ENCODE measurements around the gene SPECC1L.

SPECC1L gene

DNA sequence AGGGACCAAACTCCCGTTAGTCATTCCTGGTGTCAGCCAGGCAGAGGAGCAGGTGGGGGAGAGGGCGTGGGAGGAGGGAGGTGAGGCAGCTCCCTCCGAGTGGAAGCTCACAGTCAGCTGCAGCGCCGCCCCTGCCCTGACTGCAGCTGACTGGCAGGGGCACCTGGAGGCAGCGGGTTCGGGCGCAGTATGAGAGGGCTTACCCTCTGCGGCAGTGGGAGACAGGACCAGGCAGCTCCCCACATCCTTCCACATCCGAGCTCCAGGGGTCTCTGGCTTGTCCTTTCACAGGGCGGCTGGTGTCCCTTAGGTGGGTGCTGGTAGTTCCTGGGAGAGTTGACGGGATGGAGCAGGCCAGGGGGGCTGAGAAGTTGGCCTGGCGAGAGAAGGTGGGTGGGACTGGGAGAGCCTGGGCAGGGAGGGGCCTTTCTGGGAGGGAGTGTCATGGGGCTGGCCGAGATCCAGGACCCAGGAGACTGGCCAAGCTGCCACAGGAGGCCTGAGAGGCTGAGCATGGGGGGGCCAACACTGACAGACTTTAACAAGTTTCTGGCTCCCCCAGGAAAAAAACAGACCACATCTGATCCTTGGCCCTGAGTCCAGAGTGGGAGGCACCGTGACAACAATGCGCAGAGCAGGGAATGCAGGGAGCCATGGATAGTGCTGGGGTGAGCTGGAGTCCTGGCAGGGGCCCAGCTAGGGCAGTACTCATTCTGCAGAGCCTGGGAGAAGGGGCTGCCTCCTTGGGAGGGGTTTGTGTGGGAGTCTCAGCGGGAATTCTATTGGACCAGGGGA is 161.6 kb downstream of the SPECC1L start:
- no peak overlapping the region for H3K4me3 ChIP-seq
- H3K27ac ChIP-seq = peak overlapping the region in 11 of 21 experiments; percentile 2 to 86 (median 72)

GRCh38 chr22:24433001-24433827 is 162.6 kb downstream of the SPECC1L start:
- Histone ChIP-seq H3K27ac (peak overlapping the region in 18 of 21 experiments; percentile 11 to 86 (median 62)), H3K4me3 (no peak overlapping the region)

DNA sequence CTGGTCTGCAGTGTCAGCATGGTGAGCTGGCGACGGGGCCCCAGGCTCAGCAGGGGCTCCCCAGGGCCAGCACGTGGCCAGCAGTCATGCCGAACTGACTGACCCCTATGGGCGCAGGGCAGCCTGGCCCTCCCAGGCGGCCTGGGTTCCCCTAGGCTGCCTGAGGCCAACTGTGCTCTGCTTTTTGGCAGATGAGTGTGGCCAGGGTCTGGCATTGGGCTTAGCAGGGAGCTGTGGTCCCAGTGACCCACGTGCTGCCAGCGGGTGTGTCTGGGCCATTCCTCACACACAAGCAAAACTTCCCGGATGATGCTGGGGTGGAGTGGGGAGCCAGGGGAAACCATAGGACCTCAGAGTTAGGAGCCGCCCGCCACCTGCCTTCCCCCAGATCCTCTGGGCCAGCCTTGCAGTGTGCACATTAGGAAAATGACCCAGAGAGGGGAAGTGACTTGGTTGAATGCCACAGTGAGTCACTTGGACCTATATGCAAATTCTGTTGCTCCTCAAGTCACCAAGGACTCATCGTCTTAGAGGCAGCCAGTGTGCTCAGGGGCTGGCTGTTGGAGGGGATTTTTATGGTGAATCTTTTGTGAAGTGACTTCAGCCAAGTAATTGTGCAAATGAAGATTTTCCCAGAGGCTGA is 163.3 kb downstream of the SPECC1L start:
- Histone ChIP-seq H3K27ac (peak overlapping the region in 18 of 21 experiments; percentile 11 to 86 (median 62)), H3K4me3 (no peak overlapping the region)

- Histone ChIP-seq H3K27ac (peak overlapping the region in 18 of 21 experiments; percentile 11 to 86 (median 65)), H3K4me3 (no peak overlapping the region)
Measured at GRCh38 chr22:24434471-24435322, 164.1 kb downstream of the SPECC1L start.

- peak overlapping the region in 16 of 21 experiments; percentile 12 to 86 (median 68) for H3K27ac ChIP-seq
Measured at GRCh38 chr22:24435323-24435645, 164.7 kb downstream of the SPECC1L start.

DNA sequence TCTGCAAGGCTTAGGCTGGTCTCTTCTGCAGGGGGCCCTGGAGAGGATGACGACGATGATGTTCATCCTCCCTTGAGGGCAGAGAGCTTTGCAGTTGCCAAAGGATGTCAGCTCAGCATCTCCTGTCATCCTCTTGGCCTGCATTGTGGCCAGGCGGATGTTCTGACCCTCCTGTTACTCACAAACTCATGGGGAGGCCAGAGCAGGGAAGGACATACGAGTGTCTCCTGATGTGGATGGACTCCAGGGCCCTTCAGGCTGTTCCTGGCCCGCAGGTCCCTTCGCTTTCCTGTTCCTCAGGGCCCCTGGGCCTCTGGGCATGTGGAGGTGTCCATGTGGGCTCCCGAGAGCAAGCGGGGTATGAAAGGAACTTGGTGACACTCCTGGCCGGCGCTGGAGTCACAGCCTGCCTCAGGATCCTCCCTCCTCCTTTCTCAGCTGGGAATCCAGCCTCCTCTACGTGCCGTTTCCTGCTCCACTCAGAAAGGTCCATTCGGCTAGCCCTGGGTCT is 165.3 kb downstream of the SPECC1L start:
- Histone ChIP-seq H3K4me3 (no peak overlapping the region), H3K27ac (peak overlapping the region in 9 of 21 experiments; percentile 0 to 86 (median 29))

More at GRCh38 chr22:24435323-24435645, 164.7 kb downstream of the SPECC1L start:
- no peak overlapping the region for H3K4me3 ChIP-seq

DNA sequence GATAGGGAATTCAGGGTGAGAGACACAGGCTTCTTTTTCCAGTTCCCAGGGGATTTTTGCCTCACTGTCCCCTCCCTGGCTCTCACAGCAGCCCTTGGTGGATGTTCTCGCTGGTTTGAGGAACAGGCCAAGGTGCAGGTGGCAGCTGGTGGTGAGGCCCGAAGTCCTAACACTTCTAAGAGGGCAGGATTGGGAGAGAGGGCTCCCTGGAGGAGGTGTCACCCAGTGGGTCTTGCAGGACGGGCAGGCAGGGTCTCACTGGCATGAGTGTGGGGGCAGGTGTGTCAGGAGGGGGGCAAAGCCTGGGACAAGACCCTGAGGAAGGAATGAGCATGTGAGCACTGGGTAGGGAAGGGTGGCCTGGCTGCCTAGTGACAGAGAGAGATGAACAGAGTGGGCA is 165.9 kb downstream of the SPECC1L start:
- H3K4me3 ChIP-seq = no peak overlapping the region
- peak overlapping the region in 7 of 21 experiments; percentile 0 to 86 (median 26) for H3K27ac ChIP-seq

DNA sequence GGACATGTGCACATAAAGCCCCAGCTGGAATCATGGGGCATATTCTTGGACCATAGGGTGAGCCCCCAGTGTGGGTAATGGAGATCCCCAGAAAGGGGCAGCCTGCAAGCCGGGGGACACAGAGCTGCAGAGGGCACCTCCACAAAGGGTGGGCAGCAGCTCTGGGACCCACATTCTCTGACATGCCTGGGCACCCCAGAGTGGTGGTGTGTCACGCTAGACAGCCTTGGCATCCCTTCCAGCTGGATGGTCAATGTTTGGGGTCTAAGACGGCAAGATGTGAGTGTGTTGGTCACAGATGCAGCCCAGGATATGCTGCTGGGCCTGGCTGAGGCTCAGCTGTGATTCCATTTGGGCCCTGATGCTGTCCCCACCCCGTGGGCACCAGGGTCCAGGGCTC is 166.5 kb downstream of the SPECC1L start:
- Histone ChIP-seq H3K4me3 (no peak overlapping the region), H3K27ac (peak overlapping the region in 1 of 21 experiments; percentile 2)

GRCh38 chr22:24437741-24438328 is 167.2 kb downstream of the SPECC1L start:
- H3K4me3 ChIP-seq = no peak overlapping the region
- no peak overlapping the region for H3K27ac ChIP-seq

GRCh38 chr22:24440270-24440717 is 169.7 kb downstream of the SPECC1L start:
- H3K27ac ChIP-seq = peak overlapping the region in 1 of 21 experiments; percentile 6
- H3K4me3 ChIP-seq = no peak overlapping the region

DNA sequence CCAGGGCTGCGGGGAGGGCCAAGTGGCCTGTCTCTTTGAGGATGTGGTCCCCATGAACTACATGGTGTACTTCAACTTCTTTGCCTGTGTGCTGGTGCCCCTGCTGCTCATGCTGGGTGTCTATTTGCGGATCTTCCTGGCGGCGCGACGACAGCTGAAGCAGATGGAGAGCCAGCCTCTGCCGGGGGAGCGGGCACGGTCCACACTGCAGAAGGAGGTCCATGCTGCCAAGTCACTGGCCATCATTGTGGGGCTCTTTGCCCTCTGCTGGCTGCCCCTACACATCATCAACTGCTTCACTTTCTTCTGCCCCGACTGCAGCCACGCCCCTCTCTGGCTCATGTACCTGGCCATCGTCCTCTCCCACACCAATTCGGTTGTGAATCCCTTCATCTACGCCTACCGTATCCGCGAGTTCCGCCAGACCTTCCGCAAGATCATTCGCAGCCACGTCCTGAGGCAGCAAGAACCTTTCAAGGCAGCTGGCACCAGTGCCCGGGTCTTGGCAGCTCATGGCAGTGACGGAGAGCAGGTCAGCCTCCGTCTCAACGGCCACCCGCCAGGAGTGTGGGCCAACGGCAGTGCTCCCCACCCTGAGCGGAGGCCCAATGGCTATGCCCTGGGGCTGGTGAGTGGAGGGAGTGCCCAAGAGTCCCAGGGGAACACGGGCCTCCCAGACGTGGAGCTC is 170.2 kb downstream of the SPECC1L start:
- Histone ChIP-seq H3K4me3 (no peak overlapping the region), H3K27ac (peak overlapping the region in 2 of 21 experiments; percentile 6 to 37)

DNA sequence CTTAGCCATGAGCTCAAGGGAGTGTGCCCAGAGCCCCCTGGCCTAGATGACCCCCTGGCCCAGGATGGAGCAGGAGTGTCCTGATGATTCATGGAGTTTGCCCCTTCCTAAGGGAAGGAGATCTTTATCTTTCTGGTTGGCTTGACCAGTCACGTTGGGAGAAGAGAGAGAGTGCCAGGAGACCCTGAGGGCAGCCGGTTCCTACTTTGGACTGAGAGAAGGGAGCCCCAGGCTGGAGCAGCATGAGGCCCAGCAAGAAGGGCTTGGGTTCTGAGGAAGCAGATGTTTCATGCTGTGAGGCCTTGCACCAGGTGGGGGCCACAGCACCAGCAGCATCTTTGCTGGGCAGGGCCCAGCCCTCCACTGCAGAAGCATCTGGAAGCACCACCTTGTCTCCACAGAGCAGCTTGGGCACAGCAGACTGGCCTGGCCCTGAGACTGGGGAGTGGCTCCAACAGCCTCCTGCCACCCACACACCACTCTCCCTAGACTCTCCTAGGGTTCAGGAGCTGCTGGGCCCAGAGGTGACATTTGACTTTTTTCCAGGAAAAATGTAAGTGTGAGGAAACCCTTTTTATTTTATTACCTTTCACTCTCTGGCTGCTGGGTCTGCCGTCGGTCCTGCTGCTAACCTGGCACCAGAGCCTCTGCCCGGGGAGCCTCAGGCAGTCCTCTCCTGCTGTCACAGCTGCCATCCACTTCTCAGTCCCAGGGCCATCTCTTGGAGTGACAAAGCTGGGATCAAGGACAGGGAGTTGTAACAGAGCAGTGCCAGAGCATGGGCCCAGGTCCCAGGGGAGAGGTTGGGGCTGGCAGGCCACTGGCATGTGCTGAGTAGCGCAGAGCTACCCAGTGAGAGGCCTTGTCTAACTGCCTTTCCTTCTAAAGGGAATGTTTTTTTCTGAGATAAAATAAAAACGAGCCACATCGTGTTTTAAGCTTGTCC is 171.0 kb downstream of the SPECC1L start:
- no peak overlapping the region for H3K4me3 ChIP-seq
- H3K27ac ChIP-seq = peak overlapping the region in 3 of 21 experiments; percentile 6 to 37 (median 13)

GRCh38 chr22:24442352-24442744 is 171.7 kb downstream of the SPECC1L start:
- no peak overlapping the region for H3K27ac ChIP-seq
- H3K4me3 ChIP-seq = no peak overlapping the region

DNA sequence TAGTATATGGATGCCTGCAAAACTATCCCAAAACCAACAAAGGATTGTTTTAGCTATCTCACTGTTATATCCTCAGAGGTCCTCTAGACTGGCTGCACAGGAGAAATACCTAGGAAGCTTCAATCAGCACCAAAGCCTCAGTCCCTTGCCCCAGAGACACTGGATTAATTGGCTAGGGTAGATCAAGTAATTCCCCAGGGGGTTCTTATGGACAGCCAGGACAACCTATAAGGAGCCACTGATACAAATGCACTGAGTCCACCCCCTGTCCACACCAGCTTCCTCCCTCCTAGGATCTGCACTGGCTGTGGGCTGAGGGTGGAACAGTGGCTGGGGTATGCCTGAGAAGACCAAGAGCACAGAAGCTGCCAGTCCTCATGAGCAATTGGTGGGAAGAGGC is 173.0 kb downstream of the SPECC1L start:
- H3K27ac ChIP-seq = no peak overlapping the region
- H3K4me3 ChIP-seq = no peak overlapping the region

DNA sequence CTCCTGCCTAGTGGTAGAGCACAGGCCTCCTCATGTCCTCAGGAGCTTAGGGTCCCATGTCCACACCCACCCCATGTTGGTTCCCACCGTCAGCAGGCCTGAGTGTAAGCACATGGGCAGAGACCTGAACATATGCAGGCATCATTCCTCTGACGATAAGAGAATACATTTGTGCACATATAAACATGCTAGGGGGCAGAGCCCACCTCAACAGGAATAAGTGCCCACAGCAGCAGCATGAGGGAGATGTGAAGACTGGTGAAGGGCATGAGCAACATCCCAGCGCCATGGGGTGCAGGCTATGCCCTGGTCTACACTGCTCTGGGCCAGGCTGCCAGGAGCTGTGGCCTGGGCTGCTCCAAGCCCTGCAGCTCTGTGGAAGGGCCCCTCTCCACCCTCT is 173.6 kb downstream of the SPECC1L start:
- Histone ChIP-seq H3K27ac (no peak overlapping the region), H3K4me3 (no peak overlapping the region)

DNA sequence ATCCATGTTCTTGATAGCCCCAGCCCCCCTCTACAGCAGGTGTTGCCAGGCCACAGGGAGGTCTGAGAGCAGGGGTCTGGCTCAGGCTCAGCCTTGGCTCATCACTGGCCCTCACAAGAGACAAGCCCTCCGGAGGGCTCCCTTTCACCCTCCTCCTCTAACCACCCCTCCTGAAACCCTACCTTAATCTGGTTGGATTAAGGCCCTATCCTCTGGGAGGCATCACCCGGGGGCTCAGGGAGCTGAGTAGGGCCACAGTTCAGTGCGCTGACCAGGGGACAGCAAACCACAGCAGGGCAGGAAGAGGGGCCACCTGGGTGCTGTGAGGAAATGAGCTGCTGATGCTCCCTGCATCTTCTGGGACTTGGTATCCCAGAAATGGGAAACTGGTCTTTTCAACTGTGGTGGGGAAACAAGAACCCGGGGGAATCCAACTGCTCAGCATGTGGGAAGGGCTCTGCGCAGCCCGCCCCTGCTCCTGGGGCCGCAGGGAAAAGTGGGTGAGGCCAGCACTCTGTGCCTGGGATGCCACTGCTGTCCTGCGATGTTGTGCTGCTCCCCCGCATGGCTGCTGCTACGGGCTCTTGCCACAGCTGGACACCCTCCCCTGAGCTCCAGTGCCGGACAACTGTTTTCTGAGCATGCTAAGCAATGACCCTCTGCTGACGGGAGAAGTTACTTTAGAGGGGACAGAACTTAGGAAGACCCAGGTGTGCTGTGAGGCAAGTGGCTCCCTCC is 174.3 kb downstream of the SPECC1L start:
- Histone ChIP-seq H3K27ac (no peak overlapping the region), H3K4me3 (no peak overlapping the region)
